ENCODE data around the gene PRAMEF5.

- TF ChIP-seq CTCF (IDR thresholded peaks at IDR 0.05) (no peak), POLR2A (IDR thresholded peaks at IDR 0.05; ENCODE audit: low read length) (no peak), HDAC2 (IDR thresholded peaks at IDR 0.05) (no peak), NFE2L2 (conservative IDR thresholded peaks at IDR 0.05; ENCODE audit: low read length) (no peak), REST (IDR thresholded peaks at IDR 0.05) (no peak), CHD4 (IDR thresholded peaks at IDR 0.05; ENCODE audit: borderline replicate concordance) (no peak)
These were observed 29.4 kb upstream of the PRAMEF5 start for GRCh38 chr1:13224480-13225060.
